ENCODE measurements around the gene FHOD1.

DNA sequence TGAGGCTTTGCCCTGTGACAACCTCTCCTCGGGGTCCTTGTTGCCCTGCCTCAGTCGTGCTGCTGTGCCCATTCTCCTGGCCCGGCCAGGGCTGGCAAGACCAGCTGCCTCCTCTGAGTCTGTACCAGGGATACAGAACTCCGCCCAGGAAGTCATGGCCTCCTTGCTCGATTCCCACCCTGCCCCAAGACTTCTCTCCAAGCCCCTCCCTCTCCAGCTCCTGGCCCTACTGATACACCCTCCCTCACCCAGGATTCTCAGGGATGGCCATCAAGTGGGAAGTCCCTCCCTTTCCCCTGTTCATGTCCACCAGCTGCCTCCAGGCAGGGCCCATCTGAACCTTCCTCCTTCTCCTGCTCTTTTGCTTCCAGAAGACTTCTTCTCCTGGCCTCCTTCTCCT, 31.6 kb downstream of the FHOD1 start:
- TF ChIP-seq EZH2 (IDR thresholded peaks at IDR 0.05; ENCODE audit: borderline replicate concordance, low read depth, low read length, poor library complexity, severe bottlenecking) (no peak), CTCF (conservative IDR thresholded peaks at IDR 0.05; ENCODE audit: low read depth, low read length) (no peak)
